NCI-H2227 (cell line): Measurements from ENCODE around the gene SOX3.

Source experiments
- DNase-seq: peaks from one replicate; lab custom pipeline; 2025; ENCODE audit not compliant: unreplicated experiment; lab: John Stamatoyannopoulos, UW

Gene SOX3

DNA sequence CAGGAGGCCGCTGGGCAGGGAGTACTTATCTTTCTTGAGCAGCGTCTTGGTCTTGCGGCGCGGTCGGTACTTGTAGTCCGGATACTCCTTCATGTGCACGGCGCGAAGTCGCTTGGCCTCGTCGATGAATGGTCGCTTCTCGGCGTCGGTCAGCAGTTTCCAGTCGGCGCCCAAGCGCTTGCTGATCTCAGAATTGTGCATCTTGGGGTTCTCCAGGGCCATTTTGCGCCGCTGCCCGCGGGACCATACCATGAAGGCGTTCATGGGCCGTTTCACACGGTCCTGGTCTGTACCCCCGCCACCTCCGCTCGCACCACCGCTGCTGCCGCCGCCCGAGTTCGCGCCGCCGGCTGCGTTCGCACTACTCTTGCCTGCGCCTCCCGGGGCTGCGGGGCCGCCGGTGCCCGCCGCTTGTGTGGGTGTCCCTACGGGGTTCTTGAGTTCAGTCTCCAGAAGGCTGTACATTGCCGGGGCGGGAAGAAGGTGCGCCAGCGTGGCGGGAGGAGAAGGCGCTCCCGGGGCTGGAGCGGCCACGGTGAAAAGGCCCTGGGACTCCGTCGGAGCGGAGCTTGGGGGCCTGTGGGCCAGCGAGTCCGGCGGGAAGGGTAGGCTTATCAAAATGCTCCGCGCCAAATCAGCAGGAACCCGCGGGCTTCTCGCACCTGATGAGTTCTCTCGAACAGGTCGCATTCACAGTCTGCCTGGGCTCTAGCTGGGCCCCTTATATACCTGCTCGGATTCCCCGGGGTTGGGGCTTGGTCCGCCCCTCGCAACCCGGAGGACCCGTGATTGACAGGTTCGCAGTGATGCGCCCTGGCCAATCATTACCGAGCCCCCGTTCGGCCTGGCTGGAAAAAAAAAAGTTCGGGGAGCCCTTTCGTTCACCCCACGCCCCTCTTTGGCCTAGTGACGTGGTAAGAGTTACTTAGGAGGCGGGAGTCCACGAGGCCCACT, at the start of gene SOX3:
TSS of gene SOX3 (minus strand) at position 699 of the 954 bp plus-strand sequence. CDS start at position 690, 9 bp downstream.
- DNase-seq, result no peak

DNA sequence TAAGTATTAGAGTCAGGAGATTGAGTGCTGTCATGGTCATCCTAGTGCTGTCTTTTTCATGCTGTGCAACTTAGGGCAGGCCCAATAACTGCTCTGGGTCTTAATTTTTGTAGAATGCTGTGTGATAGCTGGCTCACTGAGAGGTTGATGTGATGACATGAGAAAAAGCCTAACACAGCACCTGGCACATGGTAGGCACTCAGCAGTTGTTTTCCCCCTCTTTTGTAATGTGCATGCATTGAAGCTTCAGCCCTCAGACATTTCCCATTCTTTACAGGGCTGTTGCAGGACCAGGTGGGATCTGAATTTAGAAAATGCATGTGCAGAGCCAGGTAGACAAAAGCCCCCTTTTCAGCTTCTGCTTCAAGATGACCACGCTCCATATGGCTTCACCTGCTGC, 44.1 kb upstream of the SOX3 start:
- no peak for DNase-seq

DNA sequence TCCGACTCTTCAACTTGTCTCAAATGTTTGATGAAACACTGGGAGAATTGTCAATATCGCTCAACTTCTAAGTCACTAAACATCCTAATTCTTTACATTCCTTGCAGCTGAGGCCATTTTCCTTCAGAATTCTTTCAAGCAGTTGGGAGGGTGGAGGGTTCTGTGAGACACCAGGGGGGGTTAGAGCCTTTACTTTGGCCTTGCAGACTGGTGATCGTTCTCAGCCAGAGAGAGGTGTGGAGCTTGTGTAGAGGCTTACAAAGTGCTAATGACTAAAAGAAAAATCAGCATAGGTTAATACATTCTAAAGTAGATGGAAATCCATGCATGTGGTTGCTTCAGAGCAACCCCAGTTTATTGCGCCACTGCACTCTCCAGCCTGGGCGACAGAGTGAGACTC, 21.3 kb upstream of the SOX3 start:
- no peak for DNase-seq

DNA sequence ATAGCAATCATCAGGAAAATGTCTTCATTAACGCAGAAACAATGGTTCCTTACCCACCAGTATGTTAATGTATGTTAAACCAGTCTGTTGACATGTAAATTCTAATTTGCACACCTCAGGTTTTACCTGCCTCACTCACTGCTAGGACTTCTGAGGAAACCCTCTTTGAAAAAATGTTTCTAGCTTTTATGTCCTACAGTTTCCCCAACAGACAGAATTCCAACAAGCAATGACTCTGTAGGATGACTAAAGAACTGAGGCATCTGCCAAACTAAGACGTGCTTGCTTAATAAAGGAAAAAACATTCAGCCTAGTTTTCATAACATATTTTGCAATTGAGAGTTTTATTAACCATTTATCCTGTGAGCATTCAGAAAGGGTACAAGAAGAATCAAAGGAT, 20.6 kb upstream of the SOX3 start:
- DNase-seq, result no peak

DNA sequence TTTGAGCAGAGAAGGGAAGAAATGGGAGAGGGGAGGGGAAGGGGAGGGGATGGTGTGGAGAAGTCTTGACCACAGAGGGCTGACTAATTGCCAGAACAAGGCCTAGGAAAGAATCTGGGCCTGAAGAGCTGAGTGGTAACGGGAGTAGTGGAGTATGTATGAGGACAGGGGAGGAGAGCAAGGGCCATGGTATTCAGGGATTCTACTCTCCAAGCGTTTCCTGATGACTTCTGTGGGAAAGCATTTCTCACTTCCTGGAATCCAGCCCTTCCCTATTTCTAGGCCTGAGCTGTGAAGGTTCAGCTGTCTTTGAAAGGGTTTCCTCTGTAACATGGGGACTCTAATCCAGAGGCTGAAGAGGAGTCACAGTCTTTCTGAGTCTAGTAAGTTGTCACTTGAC, 19.7 kb upstream of the SOX3 start:
- no peak for DNase-seq

DNA sequence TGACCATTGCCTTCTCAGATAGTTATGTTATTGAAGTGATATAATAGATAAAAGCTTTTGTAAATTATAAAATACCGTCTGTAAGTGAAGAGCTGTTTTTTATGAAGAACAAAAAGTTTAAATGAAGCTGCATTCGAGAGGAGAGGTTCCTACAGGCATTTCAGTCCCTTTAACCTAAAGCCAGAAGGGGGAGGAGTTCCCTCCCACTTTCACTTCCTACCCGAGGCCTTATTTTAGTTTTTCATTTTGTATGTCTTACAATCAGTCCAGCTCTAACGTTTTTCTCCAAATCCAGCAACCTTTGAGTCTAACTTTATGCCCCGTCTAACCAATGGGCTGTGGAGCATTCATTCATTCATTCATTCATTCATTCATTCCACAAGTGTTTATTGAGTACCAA, 16.5 kb upstream of the SOX3 start:
- DNase-seq, result no peak

DNA sequence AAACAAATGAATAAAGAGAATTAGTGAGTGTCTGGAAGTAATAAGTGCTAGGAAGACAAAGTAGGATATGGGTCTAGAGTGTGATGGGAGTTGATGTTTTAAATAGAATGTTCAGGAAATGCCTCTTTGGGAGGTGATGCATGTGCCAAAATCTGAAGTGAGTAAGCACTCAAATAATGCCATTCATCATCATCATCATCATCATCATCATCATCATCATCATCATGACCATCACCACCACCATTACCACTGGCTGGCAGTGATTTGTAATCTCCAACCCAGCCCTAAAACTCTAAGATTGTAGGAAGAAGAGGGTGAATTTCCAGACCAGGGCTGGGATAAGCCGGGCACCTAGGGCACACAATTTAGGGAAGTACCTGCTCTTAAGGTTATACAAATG, 9.7 kb upstream of the SOX3 start:
- no peak for DNase-seq

DNA sequence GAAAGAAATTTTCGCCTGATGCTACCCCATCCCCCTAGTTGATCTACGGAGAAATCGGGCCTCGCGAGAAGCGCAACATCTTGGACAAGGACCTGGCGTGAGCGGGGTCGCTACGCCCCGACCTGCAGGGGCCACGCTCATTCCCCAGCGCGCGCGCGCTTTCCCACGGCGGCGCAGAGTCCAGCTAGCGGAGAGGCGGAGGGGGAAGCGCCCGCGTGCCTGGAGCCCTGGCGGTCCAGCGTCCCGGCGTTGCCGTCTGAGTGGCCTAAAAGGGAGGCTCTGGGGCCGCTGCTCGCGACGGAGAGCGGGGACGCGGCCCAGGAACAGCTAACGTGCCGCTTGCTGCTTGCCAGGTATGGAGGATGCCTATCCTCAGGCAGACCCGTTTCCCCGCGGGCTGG, 6.0 kb upstream of the SOX3 start:
- no peak for DNase-seq

DNA sequence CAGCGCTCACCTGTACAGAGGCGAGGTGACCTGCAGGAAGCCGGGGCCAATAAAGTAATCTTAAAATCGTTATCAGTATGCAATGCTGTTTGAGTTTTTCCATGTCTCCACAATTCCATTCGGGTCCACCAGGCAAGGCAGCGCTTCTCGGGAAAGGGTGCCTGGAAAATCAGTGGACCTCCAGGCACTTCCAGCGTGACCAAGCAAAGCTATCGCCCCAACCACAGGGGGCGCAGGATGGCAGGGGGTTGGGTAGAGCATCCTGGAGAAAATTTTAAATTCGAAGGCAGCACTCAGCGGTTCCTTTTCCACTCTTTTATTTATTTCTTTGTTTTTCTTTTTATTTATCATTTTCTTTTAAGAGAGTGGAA, 5.4 kb upstream of the SOX3 start:
- no peak for DNase-seq

DNA sequence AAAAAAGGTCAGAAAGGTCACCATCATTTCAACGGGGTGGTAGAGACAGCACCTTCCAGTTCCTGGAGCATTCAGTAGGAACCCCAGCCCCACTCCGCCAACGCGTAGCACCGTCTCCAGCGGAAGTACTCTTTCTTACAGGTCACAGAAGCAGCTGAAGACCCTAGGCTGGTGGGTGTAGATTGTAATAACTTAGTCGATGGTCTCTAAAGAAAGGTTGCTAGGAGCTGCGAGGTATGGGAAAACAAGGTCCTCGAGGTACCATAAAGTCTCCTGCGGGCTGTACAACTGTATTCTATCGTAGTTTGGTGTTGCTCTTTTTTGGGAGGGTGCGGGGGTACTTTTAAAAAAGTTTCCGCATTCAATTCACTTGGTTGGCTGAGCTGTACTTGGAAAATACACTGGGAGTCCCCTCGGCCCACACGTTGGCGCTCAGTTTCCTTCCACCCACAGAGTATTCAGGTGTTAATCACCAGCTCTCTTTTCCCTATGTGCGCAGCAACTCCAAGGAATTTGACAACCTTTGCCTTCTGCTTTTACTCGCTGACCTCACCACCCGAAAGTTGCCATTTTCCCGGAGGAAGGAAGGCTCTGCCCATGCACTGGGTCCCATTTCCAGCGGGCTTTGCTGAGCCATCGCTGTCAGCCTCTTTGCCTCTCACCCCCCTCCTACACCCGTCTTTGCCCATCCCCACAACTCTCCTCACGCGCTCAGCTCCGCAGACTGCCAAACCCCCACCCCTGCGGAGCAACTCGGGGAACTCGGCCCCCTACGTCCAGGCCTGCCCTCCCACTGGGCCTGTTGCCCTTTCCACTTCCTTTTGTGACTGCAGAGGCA, 4.8 kb upstream of the SOX3 start:
- DNase-seq, result no peak

DNA sequence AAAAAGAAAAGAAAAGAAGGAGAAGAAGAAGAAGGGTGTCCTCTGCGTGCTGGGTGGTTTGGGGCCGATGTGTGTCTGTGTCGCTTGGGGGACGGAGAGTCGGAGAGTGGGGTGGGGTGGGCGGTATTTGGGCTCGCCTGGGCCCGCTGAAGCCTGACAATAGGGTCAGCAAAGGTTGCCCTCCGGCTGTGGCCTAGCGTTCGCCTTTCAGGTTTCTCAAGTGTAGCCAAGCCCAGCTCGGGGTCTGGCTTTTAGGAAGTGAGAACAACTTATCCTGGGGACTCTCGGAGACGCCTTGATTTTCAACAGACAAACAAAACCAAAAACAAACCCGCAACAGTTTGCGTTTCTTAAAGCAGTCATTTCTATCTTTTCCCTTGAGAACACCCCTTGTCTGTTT, 4.1 kb upstream of the SOX3 start:
- no peak for DNase-seq

DNA sequence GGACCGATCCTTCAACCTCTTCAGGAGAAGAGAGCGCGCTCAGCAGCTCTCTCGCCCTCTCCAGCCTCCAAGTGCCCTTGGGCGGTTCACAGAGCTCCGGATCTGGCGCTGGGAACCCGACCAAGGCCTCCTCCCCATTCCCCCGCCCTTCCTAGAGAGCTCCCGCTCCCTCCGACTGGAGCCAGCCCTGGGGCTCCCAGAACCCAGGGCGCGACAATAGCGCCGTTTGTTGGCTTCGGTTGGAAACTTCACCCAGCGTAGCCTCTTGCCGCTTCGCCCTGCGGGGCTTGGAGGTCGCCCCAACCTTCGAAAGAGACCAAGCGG, 3.1 kb upstream of the SOX3 start:
- no peak for DNase-seq

DNA sequence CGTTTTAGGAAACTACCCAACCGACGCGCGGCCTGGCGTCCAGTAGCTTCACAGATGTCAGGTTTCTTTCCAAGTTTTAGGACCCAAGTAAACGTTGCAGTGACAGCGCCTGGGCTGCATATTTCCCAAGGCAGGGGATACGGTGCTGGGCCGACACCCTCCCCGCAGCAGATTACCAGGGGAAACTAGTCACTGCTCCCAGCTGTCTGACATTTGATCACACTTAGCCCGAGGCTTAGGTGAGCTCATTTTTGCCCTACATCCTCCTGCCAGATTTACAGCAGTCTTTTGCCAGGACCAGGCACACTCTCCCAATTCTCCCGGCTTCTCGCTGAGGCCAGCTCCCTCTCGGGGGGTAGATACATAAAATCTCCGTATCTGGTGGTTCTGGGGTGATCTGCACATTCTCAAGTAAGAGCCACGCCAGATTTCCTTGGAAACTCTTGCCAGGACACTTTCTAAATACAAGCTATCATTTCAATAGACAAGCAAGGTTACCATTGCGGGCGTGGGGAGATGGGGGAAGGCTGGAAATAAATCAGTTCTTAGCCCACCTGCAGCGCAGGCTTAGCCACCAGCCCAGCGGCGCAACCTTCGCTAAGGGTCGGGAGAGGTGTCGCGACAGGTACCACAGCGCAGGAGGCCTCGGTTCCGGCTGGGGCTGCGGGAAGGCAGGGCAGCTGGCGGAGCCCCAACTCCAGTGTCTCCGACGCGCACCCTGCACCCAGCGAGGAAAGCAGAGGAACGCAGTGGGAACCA, 2.5 kb upstream of the SOX3 start:
- no peak for DNase-seq

DNA sequence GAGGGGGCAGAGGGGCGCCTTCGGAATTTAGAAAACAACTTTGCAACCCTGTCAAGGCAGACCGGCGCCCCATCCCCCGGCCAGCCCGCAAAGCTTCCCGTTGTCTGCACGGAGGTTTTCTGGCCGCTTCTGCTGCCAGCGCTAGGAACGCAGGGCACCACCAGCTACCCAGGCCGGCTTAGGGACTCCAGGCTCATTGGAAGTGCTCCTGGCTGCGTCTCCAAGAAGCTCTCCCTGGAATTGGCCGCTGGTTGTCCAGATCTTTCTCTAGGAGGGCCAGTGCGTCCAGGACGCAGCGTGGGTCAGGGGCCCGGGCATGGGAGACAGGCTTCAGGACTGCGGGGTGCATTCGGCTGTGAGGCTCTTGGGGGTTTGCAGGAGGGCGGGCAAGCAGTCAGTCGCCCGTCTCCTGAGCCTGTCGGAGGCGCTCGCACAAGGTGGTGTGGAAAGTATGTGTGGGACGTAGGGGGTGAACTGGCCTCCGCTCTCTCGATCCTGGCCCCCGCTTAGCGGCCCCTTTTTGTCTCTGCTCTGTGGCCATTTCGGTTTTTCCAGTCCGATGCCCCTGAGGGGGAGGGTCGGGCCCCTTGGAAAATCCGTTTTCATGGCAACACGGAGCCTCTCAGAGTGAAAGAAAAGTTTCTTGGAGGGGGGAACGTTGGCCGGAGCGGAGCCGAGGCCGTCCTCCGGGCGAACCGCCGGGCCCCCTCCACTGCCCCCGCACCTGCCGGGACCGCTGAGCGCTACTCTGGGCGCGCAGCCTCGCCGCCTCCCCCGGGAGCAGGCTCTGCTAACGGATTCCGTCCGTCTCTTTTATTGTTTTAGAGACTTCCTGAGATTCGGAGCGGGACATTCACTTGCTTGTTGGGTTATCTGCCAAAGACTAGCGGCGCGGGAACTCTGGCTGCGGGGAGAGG, 810 bp upstream of the SOX3 start:
- DNase-seq, result no peak

DNA sequence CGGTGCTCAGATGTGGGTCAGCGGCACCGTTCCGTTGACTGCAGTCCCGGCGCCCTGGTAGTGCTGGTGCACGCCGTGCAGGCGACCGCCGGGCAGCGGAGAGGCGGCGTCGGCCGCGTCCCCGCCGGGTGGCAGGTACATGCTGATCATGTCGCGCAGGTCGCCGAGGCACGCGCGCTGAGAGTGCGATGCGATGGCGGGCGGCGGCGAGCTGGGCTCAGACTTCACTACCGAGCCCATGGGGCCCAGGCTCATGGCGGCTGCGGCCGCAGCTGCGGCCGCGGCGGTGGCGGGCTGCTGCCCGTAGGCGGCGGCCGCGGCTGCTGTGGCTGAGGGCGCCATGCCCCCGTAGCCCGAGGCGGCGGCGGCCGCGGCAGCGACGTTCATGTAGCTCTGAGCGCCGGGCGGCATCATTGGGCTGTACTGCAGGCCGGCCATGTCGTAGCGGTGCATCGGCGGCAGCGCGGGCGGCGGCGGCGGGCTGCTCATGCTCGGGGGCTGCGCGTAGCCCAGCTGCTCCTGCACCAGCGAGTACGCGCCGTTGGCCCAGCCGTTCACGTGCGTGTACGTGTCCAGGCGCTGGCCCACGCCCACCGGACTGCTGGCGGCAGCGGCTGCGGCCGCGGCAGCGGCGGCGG, 1.0 kb downstream of the SOX3 start:
- DNase-seq, result peak; percentile 50

DNA sequence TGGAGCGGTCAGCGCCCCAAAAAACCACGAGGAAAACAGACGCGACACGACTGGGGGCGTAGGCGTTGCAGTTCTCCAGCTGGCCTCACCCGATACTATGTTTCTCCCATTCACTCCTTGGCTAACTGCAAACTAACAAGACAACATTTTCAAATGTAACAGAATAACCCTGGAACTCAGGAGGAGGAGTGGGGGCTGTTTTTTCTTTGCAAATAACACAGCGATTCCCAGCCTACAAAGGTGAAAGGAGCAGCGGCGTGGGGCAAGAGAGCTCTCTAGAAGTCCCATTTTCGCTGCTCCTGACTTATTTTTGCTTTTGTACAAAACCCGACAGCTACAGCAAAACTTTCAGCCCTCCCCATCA, 1.6 kb downstream of the SOX3 start:
- no peak for DNase-seq

DNA sequence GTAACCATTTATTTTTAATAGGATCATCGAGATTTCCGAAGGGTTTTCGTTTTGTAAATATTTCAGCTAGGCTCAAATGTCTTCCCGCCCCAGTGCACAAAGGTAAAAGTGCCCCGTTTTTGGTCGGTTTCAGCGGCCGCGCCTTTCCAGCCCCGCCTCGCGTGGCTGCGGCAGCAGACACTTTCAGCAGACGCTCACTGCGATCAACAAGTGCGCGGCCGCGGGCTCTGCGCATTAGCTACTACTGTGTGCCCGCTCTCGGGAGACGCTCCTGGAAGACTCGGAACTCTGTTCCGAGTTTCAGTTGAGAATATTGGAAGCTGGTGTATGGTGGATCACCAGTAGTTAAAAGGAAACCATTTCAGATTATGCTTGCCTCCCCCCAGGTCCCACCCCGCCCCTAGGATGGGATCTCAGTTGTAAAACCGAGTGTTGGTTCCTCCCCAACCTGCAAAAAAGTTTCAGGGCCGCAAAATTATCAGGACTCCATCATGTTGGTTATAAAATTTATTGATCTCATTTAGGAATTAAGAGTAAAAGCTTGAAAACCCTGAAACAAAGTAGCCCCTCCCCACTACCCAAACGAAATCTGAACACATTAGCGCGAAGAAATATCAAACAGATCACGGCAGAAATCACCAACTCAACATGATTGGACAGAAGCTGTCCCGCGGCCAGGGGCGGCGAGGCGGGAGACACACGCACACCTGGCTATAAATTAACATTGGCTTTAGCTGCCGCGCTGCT, 2.2 kb downstream of the SOX3 start:
- DNase-seq, result peak; percentile 3

DNA sequence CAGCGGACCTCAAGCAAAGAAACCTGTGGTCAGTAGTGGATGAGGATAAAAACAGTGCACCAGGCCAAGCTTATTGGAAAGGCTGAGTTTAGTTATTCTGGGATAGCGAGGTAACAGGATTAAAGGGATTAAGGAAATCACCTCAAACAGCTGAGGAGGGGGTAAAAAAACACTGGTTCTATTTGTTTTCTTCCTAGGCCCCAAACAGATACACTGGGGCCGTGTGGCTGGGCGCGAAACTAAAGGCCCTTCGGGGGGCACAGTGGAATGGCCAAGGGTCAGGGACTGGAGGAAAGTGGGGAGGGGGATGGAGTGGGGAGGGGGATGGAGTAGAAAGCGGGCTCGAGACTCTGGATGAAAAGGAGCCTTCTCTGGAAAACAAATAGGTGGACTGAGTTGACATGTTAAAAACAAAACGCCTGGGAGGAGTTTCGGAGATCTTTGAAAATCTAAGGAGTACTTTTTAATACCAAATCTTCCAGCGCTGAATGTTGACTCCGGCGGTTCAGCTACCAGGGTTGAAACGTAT, 2.9 kb downstream of the SOX3 start:
- DNase-seq, result no peak

DNA sequence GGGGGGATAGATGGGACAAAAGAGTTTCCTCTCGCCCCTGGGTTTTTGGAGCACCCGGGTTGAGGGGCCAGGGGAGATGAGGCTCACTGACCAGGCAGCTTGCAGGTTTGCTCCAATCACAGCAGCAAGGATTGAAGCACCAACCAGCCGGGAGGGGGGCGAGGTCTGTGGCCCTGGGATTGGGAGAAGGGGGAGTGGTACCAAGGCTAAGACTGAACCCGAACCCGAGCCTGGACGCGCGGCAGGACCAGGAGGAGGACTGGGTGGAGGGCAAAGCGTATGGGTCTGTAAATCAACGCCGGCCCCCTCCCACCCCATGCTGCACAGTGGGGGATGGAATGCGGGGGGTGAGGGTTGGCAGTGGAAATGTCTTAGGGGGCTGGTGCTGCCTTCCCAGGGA, 3.5 kb downstream of the SOX3 start:
- DNase-seq, result no peak
